ES-I3 (cell line): ENCODE results near the gene RELCH.

Experiments used
- H3K36me3 ChIP-seq: 2 replicates; pipeline ENCODE4 v1.6.1; 2013; ENCODE audit warnings: mild to moderate bottlenecking, low read length, control low read depth, moderate library complexity; ENCODE audit not compliant: insufficient read depth
- H3K4me1 ChIP-seq: 2 replicates; pipeline ENCODE4 v1.6.1; 2013; ENCODE audit warnings: mild to moderate bottlenecking, control low read depth, low read length; ENCODE audit not compliant: insufficient read depth
- H3K9ac ChIP-seq: 2 replicates; pipeline ENCODE4 v1.6.1; 2013; ENCODE audit warnings: low read depth, mild to moderate bottlenecking, low read length, moderate library complexity
- H3K9me3 ChIP-seq: 2 replicates; pipeline ENCODE4 v1.6.1; 2013; ENCODE audit warnings: mild to moderate bottlenecking, low read length, moderate library complexity; ENCODE audit not compliant: control insufficient read depth, insufficient read depth

The RELCH gene

DNA sequence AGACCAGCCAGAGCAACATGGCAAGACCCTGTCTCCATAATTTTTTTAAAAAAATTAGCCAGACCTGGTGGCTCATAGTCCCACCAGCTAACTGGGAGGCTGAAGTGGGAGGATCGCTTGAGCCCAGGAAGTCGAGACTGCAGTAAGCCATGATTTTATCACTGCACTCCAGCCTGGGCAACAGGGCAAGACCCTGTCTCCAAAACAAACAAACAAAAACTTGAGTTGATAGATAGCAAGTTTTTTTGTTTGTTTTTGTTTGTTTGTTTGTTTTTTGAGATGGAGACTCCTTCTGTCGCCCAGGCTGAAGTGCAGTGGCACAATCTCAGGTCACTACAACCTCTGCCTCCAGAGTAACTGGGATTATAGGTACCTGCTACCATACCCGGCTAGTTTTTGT lies 18.8 kb downstream of the RELCH start:
- Histone ChIP-seq H3K9ac (no peak overlapping the region), H3K4me1 (no peaks in the 10 kb centered on the region), H3K9me3 (no peaks in the 10 kb centered on the region), H3K36me3 (no peaks in the 10 kb centered on the region)

DNA sequence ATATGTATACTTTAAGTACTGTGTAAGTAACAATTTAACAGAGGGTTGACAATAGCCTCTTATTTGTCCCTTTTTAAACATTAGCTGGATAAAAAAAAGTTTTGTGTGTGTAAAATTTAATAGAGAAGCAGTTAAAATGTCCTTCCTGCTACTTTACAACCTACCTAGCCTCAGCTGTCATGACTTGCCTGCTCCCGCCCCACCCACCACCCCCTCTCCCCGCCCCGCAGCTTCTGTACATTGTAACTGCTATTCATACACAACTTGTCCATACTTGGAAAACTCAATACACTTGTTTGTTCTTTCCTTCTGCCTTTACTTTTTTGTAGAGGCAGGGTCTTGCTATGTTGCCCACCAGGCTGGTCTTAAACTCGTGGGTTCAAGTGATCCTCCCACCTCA lies 19.5 kb downstream of the RELCH start:
- Histone ChIP-seq H3K36me3 (no peaks in the 10 kb centered on the region), H3K9ac (no peak overlapping the region), H3K9me3 (no peaks in the 10 kb centered on the region), H3K4me1 (no peaks in the 10 kb centered on the region)

DNA sequence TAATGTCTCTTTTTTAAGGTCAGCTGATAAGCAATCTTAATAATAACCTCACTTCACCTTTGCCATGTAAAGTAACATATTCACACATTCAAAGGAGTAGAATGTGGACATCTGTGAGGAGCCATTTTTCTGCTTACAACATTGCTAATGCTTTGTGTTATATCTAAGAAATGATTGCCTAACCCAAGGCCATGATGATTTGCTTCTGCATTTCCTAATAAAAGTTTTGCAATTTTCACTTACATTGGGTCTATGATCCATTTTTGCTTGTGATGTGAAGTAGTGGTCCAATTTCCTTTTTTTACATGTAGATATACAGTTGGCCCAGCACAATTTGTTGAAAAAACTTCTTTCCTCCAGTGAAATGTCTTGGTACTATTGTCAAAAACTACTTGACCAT lies 22.0 kb downstream of the RELCH start:
- Histone ChIP-seq H3K9me3 (no peaks in the 10 kb centered on the region), H3K4me1 (no peaks in the 10 kb centered on the region), H3K36me3 (peaks cover 5% of the 10 kb centered on the region; the same call in 1 of the 2 replicates), H3K9ac (no peak overlapping the region)

DNA sequence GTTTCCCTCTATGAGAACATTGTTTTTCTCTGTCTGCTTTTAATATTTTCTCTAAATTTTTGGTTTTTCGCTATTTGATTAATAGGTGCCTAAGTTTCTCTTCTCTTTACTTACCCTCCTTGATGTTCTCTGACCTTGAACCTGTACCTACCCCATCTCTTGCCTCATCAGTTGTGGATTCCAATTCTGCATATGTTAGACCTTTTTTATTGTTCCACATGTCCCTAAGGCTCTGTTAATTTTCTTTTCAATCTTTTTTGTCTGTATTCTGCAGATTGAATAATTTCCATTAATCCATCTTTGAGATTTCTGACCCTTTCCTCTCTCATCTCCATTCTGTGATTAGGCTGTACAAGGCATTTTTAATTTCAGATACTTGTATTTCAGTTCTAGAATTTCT lies 23.1 kb downstream of the RELCH start:
- H3K9ac ChIP-seq: no peak overlapping the region
- H3K9me3 ChIP-seq: no peaks in the 10 kb centered on the region
- peaks cover 5% of the 10 kb centered on the region; the same call in 1 of the 2 replicates for H3K36me3 ChIP-seq
- no peaks in the 10 kb centered on the region for H3K4me1 ChIP-seq

DNA sequence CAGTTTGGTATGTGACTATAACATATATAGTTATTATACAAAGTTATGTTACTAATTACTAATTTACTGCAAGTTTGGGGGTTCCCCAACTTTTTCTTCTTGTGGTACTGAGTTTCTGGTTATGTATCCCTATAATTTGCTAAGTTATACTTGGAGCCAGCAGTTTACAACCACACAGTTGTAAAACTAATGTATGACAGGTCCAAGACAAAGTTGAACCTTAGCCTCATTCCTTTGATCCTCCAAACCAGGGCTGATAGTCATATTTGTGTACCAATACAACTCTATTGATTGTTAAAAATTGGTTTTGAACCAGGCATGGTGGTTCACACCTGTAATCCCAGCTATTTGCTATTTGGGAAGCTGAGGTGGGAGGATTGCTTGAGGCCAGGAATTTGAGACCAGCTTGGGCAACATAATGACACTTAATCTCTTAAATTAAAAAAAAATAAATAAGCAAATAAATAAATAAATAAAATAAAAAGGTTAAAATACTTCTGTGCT lies 24.3 kb downstream of the RELCH start:
- no peak overlapping the region for H3K9ac ChIP-seq
- H3K4me1 ChIP-seq: no peaks in the 10 kb centered on the region
- peaks cover 5% of the 10 kb centered on the region; the same call in 1 of the 2 replicates for H3K36me3 ChIP-seq
- H3K9me3 ChIP-seq: no peaks in the 10 kb centered on the region

DNA sequence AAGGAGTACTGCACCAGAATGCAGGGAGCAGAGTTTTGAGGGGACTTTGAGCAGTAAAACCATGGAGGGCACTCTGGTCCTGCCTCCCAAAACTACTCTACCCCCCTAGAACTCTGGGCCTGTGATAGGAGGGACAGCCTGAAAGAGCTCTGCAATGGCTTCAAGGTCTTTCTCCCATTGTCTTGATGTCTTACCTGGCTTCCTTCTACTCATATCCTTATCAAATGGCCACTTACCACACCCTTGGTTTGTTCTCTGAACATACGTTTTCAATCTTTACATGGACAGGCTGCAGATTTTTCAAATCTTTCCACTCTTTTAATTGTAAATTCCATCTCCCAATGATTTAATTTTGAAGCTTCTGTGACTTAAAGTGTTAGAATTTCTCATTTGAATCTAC lies 27.7 kb downstream of the RELCH start:
- Histone ChIP-seq H3K4me1 (no peaks in the 10 kb centered on the region), H3K36me3 (peaks cover 5% of the 10 kb centered on the region; the same call in 1 of the 2 replicates), H3K9ac (no peak overlapping the region), H3K9me3 (no peaks in the 10 kb centered on the region)

DNA sequence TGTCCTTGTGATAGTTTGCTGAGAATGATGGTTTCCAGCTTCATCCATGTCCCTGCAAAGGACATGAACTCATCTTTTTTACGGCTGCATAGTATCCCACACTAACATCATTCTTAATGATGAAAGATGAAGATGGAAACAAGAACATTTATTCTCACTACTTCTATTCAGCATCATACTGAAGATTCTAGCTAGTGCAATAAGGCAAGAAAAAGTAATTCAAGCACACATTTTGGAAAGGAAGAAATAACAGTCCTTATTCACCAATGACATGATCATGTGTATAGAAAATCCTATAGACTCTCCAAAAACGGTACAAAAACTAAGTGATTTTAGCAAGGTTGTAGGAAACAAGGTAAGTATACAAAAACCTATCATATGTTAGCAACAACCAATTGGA lies 37.2 kb downstream of the RELCH start:
- Histone ChIP-seq H3K36me3 (peaks cover 3% of the 10 kb centered on the region; the same call in 1 of the 2 replicates), H3K9me3 (no peaks in the 10 kb centered on the region), H3K4me1 (no peaks in the 10 kb centered on the region), H3K9ac (no peak overlapping the region)

DNA sequence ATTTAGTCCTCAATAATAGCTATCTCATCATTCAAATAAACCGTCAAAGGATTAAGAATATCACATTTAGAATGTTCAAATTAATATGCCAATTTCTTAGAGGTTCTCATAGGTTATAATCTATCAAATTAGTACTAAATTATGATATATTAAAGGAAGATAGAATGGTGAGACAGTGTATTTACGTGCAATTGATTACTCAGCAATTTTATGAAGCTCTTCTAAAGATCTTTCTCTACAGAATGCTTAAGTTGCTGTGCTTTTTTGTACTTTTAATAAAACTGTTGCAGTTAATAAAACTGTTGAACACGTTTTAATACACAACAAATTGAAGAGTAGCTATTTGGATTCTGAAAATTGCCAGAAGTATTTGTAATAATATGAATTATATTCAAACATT lies 39.0 kb downstream of the RELCH start:
- H3K36me3 ChIP-seq: peaks cover 3% of the 10 kb centered on the region; the same call in 1 of the 2 replicates
- no peaks in the 10 kb centered on the region for H3K4me1 ChIP-seq
- no peaks in the 10 kb centered on the region for H3K9me3 ChIP-seq
- H3K9ac ChIP-seq: no peak overlapping the region

DNA sequence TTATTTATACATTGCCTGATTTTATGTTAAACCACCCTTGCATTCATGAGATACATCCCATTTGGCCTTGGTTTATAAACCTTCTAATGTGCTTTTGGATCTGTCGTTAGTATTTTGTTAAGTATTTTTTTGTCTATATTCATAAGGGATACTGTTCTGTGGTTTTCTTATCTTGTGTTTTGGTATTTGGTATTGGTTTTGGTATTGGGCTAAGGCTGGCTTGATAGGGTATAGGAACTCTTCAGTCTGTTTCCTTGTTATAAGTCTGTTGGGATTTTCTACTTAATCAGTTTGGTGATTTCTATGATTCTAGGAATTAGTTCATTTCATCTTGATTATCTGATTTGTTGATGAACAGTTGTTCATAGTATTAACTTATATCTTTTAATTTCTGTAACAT lies 49.2 kb downstream of the RELCH start:
- Histone ChIP-seq H3K4me1 (no peaks in the 10 kb centered on the region), H3K9me3 (peaks cover 3% of the 10 kb centered on the region; the same call in 1 of the 2 replicates), H3K36me3 (peaks cover 6% of the 10 kb centered on the region), H3K9ac (no peak overlapping the region)

DNA sequence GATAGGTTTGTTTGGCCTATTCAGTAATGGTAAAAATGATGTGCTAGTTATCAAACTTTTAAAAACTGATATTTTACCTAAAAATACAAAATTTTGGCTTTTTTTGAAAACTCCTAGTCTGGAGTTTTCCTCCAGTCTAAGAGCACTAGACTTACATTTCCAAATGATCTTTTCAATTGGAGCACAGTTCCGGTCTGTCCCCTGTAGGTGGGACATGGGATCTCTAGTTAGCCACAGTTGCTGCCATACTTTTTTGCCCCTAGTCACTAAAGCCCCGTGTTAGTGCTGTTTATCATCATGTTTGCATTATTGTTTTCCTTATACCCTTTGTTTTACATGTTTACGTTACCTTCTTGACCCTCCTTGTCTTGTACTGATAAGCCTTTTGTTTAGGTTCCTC lies 52.4 kb downstream of the RELCH start:
- peaks cover 3% of the 10 kb centered on the region; the same call in 1 of the 2 replicates for H3K9me3 ChIP-seq
- peaks cover 6% of the 10 kb centered on the region for H3K36me3 ChIP-seq
- H3K9ac ChIP-seq: no peak overlapping the region
- no peaks in the 10 kb centered on the region for H3K4me1 ChIP-seq

DNA sequence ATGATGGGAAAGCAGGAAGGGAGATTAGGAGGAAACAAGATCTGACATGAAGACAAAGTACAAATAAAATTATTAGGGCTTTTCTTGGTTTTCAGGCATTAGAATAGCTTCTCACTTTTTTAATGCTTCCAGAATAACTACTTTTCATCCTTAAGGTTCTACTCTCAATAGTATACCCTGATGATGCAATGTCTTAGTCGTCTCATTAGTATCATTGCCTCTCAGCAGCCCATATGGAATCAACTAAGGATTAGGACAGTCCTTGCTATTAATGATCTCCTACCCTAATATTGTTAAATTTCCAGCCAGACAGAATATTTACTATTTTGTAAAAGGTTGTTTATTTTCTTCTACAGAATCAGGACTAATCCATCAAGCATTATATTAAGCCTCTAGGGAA lies 55.9 kb downstream of the RELCH start:
- Histone ChIP-seq H3K9ac (no peak overlapping the region), H3K36me3 (peaks cover 6% of the 10 kb centered on the region), H3K4me1 (no peaks in the 10 kb centered on the region), H3K9me3 (peaks cover 3% of the 10 kb centered on the region; the same call in 1 of the 2 replicates)

DNA sequence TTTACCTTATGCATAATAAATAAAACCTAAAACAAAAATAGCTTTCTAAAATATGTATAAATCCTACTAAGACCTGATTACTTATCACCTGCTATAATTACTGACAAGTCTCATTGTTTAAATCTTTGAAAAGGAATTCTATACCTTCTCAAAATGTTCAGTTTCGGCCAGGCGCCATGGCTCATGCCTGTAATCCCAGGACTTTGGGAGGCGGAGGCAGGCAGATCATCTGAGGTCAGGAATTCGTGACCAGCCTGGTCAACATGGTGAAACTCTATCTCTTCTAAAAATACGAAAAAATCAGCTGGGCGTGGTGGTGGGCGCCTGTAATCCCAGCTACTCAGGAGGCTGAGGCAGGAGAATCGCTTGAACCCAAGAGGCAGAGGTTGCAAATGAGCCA lies 58.1 kb downstream of the RELCH start:
- peaks cover 2% of the 10 kb centered on the region; the same call in 1 of the 2 replicates for H3K36me3 ChIP-seq
- peaks cover 3% of the 10 kb centered on the region; the same call in 1 of the 2 replicates for H3K9me3 ChIP-seq
- H3K4me1 ChIP-seq: no peaks in the 10 kb centered on the region
- no peak overlapping the region for H3K9ac ChIP-seq

DNA sequence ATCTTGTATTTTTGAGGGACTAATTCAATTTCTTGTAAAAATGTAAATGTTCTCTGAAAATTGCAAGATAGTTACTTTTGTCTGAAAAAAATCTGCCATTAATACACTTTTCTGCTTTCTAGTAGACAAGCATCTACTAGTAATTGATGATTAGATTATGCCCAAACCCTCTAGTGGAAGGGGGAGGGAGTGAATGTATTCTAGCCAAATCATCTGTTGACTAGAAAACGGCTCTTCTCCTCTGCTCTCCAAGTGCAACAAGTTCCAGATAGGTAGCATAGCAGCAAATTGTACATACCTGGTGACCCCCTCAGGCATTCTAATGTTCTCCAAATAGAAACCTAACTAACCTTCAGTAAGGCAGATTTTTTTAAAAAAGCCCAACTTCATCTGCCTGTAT lies 58.6 kb downstream of the RELCH start:
- Histone ChIP-seq H3K9ac (no peak overlapping the region), H3K4me1 (no peaks in the 10 kb centered on the region), H3K9me3 (peaks cover 3% of the 10 kb centered on the region; the same call in 1 of the 2 replicates), H3K36me3 (peaks cover 2% of the 10 kb centered on the region; the same call in 1 of the 2 replicates)

DNA sequence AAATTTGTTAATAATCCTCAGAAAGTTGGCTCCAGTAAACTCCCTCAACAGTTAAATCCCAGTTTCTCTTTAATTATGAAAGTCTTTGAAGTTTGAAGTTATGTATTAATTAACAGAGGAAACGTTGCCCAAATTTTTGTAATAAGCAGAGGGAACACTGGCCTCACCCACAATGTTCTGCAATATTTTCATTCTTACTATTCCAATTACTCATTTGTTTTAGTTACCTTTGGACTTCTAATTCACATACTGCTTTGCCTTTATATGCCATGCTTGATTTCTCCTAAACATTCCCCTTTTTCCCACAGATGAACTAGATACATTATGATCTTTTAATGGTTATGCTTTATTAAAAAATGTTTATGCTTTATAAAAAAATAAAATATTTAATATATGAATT lies 61.3 kb downstream of the RELCH start:
- Histone ChIP-seq H3K36me3 (no peaks in the 10 kb centered on the region), H3K9ac (no peak overlapping the region), H3K9me3 (no peaks in the 10 kb centered on the region), H3K4me1 (no peaks in the 10 kb centered on the region)

DNA sequence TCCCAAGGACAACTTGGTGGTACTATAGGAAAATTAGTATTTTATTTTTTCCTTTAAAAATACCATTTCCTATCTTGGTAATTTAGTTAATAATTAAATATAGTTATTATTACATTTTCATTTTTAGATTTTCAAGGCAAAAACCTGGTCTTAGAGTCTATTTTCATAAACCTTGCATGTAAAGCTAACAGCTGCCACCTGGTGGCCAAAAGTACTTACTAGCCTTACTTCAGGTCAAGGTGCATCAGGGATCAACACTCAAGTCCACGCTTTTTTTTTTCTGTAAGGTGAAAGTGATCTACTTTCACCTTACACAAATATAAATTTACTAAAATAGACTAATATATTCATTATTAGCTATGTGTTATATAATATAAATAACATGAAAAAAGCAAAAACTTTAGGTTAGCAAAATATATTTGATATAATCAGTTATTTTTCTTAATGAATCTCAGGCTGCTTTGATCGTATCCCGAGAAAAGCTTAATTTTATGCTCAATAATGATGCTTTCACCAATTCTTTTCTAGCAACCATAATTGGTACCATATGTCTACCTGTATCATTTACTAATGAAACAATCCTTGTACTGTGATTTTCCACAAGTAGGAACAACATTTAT lies 62.5 kb downstream of the RELCH start:
- H3K9me3 ChIP-seq: no peaks in the 10 kb centered on the region
- no peaks in the 10 kb centered on the region for H3K36me3 ChIP-seq
- no peak overlapping the region for H3K9ac ChIP-seq
- no peaks in the 10 kb centered on the region for H3K4me1 ChIP-seq
